T-cell (primary cell): ENCODE measurements around the gene UQCRC2. TPM values are rescaled to one million over a fixed set of nuclear protein-coding genes. Genes with fewer than 3 reads are reported as not detected.
"Not testable (repeated sequence)": the region's sequence is repeated elsewhere in the genome, so short reads cannot be mapped to it uniquely, and the experiment has no call there.

Experiments
- ATAC-seq, 4 experiments: fragments of 200-7000 bp in 3 of 4; fragments of 150-1000 bp in 1 of 4; cut with Tn5 transposase; replicated peaks in 1 of 4; 1 replicate in 3 of 4; 2 replicates in 1 of 4; pipeline ENCODE4 v1.10.0; 2021; ENCODE audit warnings: moderate library complexity in 3 of 4, mild to moderate bottlenecking in 2 of 4, moderate number of reproducible peaks in 1 of 4
- CTCF ChIA-PET, 2 donors: fragments of 300-600 bp; sonication (Branson Sonifier 250); formaldehyde crosslinking; loops; one replicate each; lab custom pipeline; 2022; ENCODE audit warnings: antibody characterized with exemption in 2 of 2; lab: Charles Lee
- POLR2A ChIA-PET, 2 donors: fragments of 300-600 bp; sonication (Branson Sonifier 250); formaldehyde crosslinking; loops; one replicate each; lab custom pipeline; 2022; ENCODE audit warnings: antibody characterized with exemption in 2 of 2; lab: Charles Lee
- DNase-seq, 35 experiments: peaks; one replicate each; pipeline versions ENCODE4 v3.0.0 to v3.0.0-alpha.2; 2013 to 2023
- H3K27ac ChIP-seq: one replicate; pipeline ENCODE4 v1.5.1; 2013; ENCODE audit warnings: low read length
- H3K27me3 ChIP-seq, 2 experiments: replicated peaks in 1 of 2; 1 replicate in 1 of 2; 2 replicates in 1 of 2; pipeline versions ENCODE4 v1.6.1 to v1.7.0; 2013; ENCODE audit warnings: low read length in 1 of 2, mixed read lengths in 1 of 2; ENCODE audit not compliant: control insufficient read depth in 2 of 2, insufficient read depth in 2 of 2; ENCODE audit errors: extremely low read depth in 1 of 2
- H3K36me3 ChIP-seq, 2 donors: 1 replicate in 1 of 2; 2 replicates in 1 of 2; pipeline versions ENCODE4 v1.6.1 to v1.7.0; 2013; ENCODE audit warnings: low read length in 1 of 2; ENCODE audit not compliant: control insufficient read depth in 2 of 2, insufficient read depth in 1 of 2; ENCODE audit errors: extremely low read depth in 1 of 2
- H3K4me1 ChIP-seq, 2 experiments: 1 replicate in 1 of 2; 2 replicates in 1 of 2; pipeline versions ENCODE4 v1.6.1 to v1.7.0; 2013; ENCODE audit warnings: low read length in 2 of 2, mixed read lengths in 1 of 2; ENCODE audit not compliant: insufficient read depth in 2 of 2, control insufficient read depth in 1 of 2; ENCODE audit errors: extremely low read depth in 1 of 2
- H3K4me3 ChIP-seq, 2 donors: 1 replicate in 1 of 2; 2 replicates in 1 of 2; pipeline versions ENCODE4 v1.5.1 to v1.7.0; 2013; ENCODE audit warnings: mild to moderate bottlenecking in 2 of 2, low read length in 1 of 2, moderate library complexity in 1 of 2; ENCODE audit not compliant: control insufficient read depth in 1 of 2; ENCODE audit errors: extremely low read depth in 1 of 2
- H3K9me3 ChIP-seq: 2 replicates; pipeline ENCODE4 v1.7.0; 2013
- H3K27ac Mint-ChIP-seq, 2 donors: one replicate each; pipeline ENCODE4 v1.8.0; 2020 to 2021; ENCODE audit warnings: mild to moderate bottlenecking in 2 of 2, mixed read lengths in 2 of 2
- H3K27me3 Mint-ChIP-seq, 2 donors: one replicate each; pipeline ENCODE4 v1.8.0; 2021 to 2022; ENCODE audit warnings: mixed read lengths in 2 of 2
- H3K36me3 Mint-ChIP-seq: one replicate; pipeline ENCODE4 v1.8.0; 2021; ENCODE audit warnings: mixed read lengths
- H3K4me1 Mint-ChIP-seq, 3 donors: one replicate each; pipeline ENCODE4 v1.8.0; 2020 to 2022; ENCODE audit warnings: mixed read lengths in 3 of 3, mild to moderate bottlenecking in 1 of 3
- H3K4me3 Mint-ChIP-seq, 3 donors: one replicate each; pipeline ENCODE4 v1.8.0; 2020 to 2022; ENCODE audit warnings: mild to moderate bottlenecking in 3 of 3, mixed read lengths in 3 of 3, moderate library complexity in 3 of 3
- H3K9me3 Mint-ChIP-seq, 3 donors: one replicate each; pipeline ENCODE4 v1.8.0; 2020 to 2022; ENCODE audit warnings: mixed read lengths in 3 of 3
- WGBS: methylation state at CpG from one replicate; pipeline ENCODE4 v1.1.5; 2013; ENCODE audit warnings: missing lambda C conversion rate; ENCODE audit not compliant: insufficient coverage; 5-methylcytosine and 5-hydroxymethylcytosine counted together
- total RNA-seq, 35 experiments: library from RNA in 6 of 35; stranded (reverse) in 6 of 35; fragments of 120-200 nt in 1 of 35; gene quantifications; one replicate each; pipeline versions ENCODE4 v1.2.1 to v1.2.4 and lab custom pipeline; 2013 to 2026

Gene UQCRC2
- 100 to 1,000 TPM; 142 to 201 (median 165) TPM for total RNA-seq
- 131 TPM for total RNA-seq (2013)
- total RNA-seq (lab: John Stamatoyannopoulos, UW) = 104 to 224 (median 131) reads per million in 29 experiments

- Histone ChIP-seq H3K27me3 (no peaks in the 10 kb centered on the region), H3K4me3 (peak within 1 kb of the TSS; percentile 95 to 98), H3K27ac (peak within 1 kb of the TSS; percentile 98), H3K9me3 (no peaks in the 10 kb centered on the region), H3K4me1 (peaks cover 28 to 34% of the 10 kb centered on the region in 2 experiments), H3K36me3 (peaks cover 9 to 14% of the 10 kb centered on the region in 2 donors)
- no peaks in the 10 kb centered on the region for H3K9me3 Mint-ChIP-seq
- peak within 1 kb of the TSS; percentile 97 to 99 (median 99) for H3K4me3 Mint-ChIP-seq
- peak within 1 kb of the TSS; percentile 98 to 100 for H3K27ac Mint-ChIP-seq
- H3K36me3 Mint-ChIP-seq = peaks cover 19% of the 10 kb centered on the region
- H3K4me1 Mint-ChIP-seq = peaks cover 52 to 72% (median 69%) of the 10 kb centered on the region in 3 donors
- ChIA-PET POLR2A (interaction anchor here (0.6 to 1.0 kb wide), 8 partner anchors 55 to 346 kb away, joined by 3 to 5 read pairs (median 4); partner anchors contain the start of gene MOSMO (in 2 of the 2)), CTCF (interaction anchor here (0.5 to 2.5 kb wide), 12 partner anchors 18 to 347 kb away, joined by 3 to 14 read pairs (median 3); no protein-coding TSS in a partner anchor)
- DNase-seq (peak; percentile 75 to 94 (median 84)), ATAC-seq (peak; percentile 91 to 95 (median 92))
- 0% methylated on average over 35 of the region's 41 CpGs for WGBS
- no peaks in the 10 kb centered on the region for H3K27me3 Mint-ChIP-seq
Observed at GRCh38 chr16:21952793-21953540, at the start of gene UQCRC2. TSS of gene UQCRC2 (plus strand) at chr16:21953361. CDS start at chr16:21953424, 63 bp downstream.

GRCh38 chr16:21932650-21933049, 20.5 kb upstream of the UQCRC2 start:
- ATAC-seq, CTCF ChIA-PET, H3K36me3 Mint-ChIP-seq, H3K27ac ChIP-seq, H3K9me3 ChIP-seq, H3K4me1 ChIP-seq, H3K27me3 ChIP-seq, H3K4me3 Mint-ChIP-seq, H3K4me3 ChIP-seq, DNase-seq, H3K27me3 Mint-ChIP-seq, H3K36me3 ChIP-seq, H3K9me3 Mint-ChIP-seq, POLR2A ChIA-PET, H3K27ac Mint-ChIP-seq: not testable (repeated sequence)
- H3K4me1 Mint-ChIP-seq = peaks cover 8 to 14% (median 14%) of the 10 kb centered on the region in 3 donors
- 90% methylated on average over 3 of the region's 4 CpGs for WGBS

- H3K9me3 ChIP-seq, H3K4me3 ChIP-seq, DNase-seq, H3K4me3 Mint-ChIP-seq, H3K27ac ChIP-seq, H3K27ac Mint-ChIP-seq, H3K9me3 Mint-ChIP-seq, H3K27me3 ChIP-seq, H3K27me3 Mint-ChIP-seq, POLR2A ChIA-PET, H3K36me3 Mint-ChIP-seq, H3K36me3 ChIP-seq, H3K4me1 ChIP-seq, ATAC-seq: not testable (repeated sequence)
- WGBS = no CpG with 5 or more reads among the region's 4 CpGs
- CTCF ChIA-PET = interaction anchor here in 1 of 2 donors (0.6 kb wide), 1 partner anchor 20 kb away, joined by 3 read pairs; the partner anchor contains the start of gene UQCRC2
- peaks cover 8 to 14% (median 14%) of the 10 kb centered on the region in 3 donors for H3K4me1 Mint-ChIP-seq
Observed at GRCh38 chr16:21933316-21933715, 19.8 kb upstream of the UQCRC2 start.

- H3K36me3 Mint-ChIP-seq, ATAC-seq, H3K36me3 ChIP-seq, POLR2A ChIA-PET, H3K4me3 ChIP-seq, H3K27me3 Mint-ChIP-seq, H3K27ac Mint-ChIP-seq, H3K27me3 ChIP-seq, H3K9me3 Mint-ChIP-seq, H3K4me1 ChIP-seq, H3K4me3 Mint-ChIP-seq, H3K9me3 ChIP-seq, DNase-seq, H3K27ac ChIP-seq: not testable (repeated sequence)
- peaks cover 8 to 14% (median 14%) of the 10 kb centered on the region in 3 donors for H3K4me1 Mint-ChIP-seq
- WGBS = 86% methylated on average over 1 of the region's 4 CpGs
- CTCF ChIA-PET = interaction anchor here in 1 of 2 donors (0.6 kb wide), 1 partner anchor 60 kb away, joined by 11 read pairs; no protein-coding TSS in a partner anchor
Observed at GRCh38 chr16:21933790-21934189, 19.4 kb upstream of the UQCRC2 start.

GRCh38 chr16:21936216-21936615, 16.9 kb upstream of the UQCRC2 start:
- DNase-seq, H3K4me3 Mint-ChIP-seq, H3K36me3 Mint-ChIP-seq, H3K27ac Mint-ChIP-seq, POLR2A ChIA-PET, H3K36me3 ChIP-seq, H3K9me3 ChIP-seq, H3K27me3 ChIP-seq, H3K4me1 ChIP-seq, ATAC-seq, H3K27me3 Mint-ChIP-seq, H3K27ac ChIP-seq, H3K4me3 ChIP-seq, CTCF ChIA-PET, H3K9me3 Mint-ChIP-seq: not testable (repeated sequence)
- peaks cover 8 to 14% (median 14%) of the 10 kb centered on the region in 3 donors for H3K4me1 Mint-ChIP-seq
- no CpG with 5 or more reads among the region's 6 CpGs for WGBS

GRCh38 chr16:21937336-21937829, 15.8 kb upstream of the UQCRC2 start:
- H3K36me3 Mint-ChIP-seq = no peaks in the 10 kb centered on the region
- Histone ChIP-seq H3K27me3 (no peaks in the 10 kb centered on the region), H3K36me3 (no peaks in the 10 kb centered on the region), H3K9me3 (no peaks in the 10 kb centered on the region), H3K4me1 (peaks cover 2 to 6% of the 10 kb centered on the region in 2 experiments), H3K27ac (no peak overlapping the region), H3K4me3 (no peak overlapping the region)
- H3K4me3 Mint-ChIP-seq = no peak overlapping the region
- H3K27ac Mint-ChIP-seq = no peak overlapping the region
- peaks cover 8 to 14% (median 14%) of the 10 kb centered on the region in 3 donors for H3K4me1 Mint-ChIP-seq
- ChIA-PET CTCF (interaction anchor here in 1 of 2 donors (0.7 kb wide), 1 partner anchor 357 kb away, joined by 3 read pairs; no protein-coding TSS in a partner anchor), POLR2A (no interaction called here)
- ATAC-seq = no peak
- DNase-seq = no peak
- no peaks in the 10 kb centered on the region for H3K27me3 Mint-ChIP-seq
- no peaks in the 10 kb centered on the region for H3K9me3 Mint-ChIP-seq
